OCI-M2 (cell line): ENCODE measurements around the gene PGAM2.

Source experiments
- DNase-seq: peaks from one replicate; lab custom pipeline; 2025; ENCODE audit not compliant: unreplicated experiment; lab: John Stamatoyannopoulos, UW

PGAM2 gene

DNA sequence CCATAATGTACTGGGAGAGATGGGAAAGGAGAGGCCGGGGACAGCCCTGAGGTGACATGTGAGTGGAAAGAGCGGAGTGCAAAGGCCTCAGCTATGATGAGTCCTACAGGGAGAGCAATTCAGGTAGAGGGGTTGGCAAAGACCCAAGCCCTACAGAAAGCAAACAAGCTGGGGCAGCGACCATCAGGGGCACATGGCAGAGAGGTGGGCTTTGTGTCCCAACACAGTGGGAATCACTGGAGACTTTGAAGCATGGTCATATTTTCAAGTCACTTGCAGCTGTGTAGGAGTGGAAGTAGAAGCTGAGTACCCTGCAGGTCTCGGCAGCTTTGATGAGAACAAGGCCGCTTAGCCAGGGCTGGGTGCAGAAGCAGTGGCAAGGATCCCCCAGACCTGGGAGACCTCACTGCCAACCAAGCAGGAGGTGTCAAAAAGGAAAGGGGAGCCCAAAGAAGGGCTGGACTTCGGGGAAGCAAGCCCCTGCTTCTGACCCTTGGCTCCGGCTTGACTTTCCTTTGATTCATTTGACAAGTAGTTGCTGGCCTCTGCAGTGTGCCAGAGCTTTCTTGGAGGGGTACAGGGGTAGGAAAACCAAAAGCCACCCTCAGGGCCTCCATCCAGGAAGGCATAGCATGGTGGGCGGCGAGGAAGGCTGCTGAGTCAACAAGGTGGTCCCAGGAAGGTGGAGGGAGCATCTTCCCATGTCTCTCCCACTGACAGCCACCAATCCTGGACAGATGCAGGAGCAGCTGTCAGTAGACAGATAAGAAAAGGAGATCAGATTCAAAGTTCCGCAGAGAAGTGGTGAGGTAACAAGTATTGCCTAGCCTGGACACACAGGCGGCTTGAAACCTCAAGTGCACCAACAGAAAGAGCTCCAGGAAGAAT lies 1.9 kb upstream of the PGAM2 start:
- DNase-seq: no peak

DNA sequence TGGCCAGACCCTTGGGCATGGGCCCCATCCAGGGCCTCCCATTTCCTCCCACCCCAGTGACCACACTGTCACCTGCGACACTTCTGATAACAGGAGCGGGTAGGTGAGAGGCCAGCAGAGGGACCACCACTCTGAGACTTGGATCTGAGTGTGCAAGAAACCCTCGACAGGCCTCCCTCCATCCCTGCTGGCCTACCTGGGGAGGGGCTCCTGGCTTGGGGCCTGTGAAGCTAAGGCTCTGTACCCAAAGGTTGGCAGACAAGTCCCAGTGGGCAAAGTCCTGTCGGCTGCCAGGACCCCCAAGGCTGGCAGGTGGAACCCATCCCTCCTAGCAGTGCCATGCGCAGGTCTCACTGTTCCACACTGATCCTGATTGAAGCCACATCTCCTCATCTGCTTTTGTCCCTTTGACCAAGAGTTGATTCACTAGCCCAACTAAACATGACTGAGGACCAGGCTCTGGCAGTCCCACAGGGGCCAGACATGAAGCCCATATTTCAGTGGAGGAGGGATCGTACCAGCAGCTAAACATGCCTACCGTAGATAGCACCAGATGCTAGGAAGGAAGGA lies 1.2 kb upstream of the PGAM2 start:
- no peak for DNase-seq

DNA sequence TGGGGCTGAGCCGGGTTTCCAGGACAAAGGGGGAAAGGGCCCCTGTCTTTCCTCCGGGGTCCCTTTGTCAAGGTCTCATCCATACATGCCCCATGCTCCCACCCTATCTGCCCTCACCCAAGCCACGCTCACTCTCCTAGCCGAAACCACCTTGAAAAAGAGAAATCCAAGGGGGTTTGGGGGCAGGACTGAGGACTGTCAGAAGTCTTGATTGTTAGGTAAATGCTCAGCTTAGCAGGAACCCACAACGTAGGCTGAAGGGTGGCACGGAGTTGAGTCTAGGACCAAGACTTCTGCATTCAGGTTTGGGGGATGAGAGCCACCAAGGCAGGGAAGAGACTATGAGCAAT lies 719 bp upstream of the PGAM2 start:
- no peak for DNase-seq

DNA sequence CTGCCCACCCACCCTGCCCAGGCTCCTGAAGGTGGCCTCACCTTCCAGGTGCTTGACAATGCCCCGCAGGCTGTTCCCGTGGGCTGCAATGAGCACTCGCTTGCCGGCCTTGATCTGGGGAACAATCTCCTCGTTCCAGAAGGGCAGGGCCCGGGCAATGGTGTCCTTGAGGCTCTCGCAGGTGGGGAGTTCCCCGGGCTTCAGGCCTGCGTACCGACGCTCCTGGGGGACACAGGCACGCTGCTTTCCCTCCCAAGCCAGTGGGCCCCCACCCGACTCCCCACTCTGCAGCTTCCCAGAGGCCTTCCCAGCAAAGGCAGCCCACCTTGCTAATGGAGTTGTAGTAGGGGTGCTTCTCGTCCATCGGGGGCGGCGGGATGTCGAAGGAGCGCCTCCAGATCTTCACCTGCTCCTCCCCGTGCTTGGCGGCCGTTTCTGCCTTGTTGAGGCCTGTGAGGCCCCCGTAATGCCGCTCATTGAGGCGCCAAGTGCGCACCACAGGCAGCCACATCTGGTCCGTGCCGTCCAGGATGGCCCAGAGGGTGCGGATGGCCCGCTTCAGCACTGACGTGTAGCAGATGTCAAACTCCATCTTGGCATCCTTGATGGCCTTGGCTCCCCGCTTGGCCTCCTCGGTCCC lies 456 bp downstream of the PGAM2 start:
- no peak for DNase-seq

DNA sequence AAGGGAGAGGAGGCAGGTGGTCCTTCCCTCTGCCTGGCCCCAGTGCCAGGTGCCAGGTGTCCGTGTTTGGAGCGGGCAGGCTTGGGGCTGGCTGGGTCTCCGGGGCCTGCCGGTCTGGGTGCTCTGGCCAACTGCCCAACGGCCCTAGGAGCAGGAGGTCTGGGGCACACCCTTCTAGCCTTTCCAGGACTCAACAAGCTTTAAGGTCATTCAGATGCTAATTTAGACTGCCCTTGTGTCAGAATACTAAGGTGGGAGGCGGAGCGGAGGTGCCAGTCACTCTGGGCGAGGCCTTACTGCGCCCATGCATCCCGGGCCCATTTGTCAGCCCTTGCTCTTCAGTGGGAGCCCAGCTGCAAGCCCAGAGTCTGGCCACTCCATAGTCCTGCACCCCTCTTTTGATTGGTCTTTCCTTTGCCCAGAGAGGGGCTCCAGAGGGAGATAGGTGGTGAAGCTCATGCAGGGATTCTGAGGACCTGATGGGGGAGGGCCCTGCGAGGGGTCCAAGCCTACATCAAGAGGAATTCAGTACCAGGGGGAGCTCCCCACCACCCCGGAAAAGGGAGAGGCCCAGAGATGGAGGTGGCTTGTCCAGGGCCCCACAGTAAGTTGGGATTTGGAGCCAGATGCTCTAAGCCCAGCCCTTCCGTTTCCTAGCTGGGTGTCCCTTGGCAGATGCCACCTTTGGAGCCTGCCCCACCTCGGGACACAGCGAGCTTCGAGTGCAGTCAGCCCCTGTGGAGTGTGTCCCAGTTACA lies 1.3 kb downstream of the PGAM2 start:
- no peak for DNase-seq

DNA sequence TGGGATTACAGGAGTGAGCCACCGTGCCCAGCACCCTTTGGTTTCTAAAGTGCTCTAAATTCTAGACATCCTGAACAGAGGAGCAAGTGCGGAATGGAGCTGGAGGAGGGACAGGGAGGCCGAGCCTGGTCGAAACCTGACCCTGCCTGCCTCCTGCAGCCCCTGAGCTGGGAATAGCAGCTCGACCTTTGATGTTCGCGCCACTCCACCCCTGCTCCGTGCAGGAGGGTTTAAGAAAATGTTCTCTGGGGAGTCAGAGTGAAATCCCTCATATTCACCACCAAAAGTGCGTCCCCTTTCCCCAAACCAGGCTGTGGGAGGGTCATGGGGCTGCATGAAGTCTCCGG lies 1.8 kb downstream of the PGAM2 start:
- no peak for DNase-seq

DNA sequence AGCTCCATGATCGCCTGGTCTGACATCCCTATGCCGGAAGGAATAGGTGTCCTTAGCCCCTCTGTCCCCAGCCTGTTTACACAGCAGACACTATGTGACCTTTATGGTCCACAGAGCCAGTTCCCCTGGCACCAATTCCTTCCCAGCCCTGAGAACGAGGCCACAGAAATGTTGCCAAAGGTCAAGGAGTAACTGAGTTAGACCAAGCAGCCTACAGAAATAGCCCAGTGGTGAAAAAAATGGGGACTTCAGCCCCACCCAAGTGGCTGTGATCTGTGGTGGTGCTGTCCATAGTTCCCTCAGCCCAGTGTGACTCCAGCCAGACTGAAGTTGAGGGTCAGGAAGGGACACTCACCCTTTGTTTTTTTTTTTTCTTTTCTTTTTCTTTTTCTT lies 2.5 kb downstream of the PGAM2 start:
- no peak for DNase-seq

DNA sequence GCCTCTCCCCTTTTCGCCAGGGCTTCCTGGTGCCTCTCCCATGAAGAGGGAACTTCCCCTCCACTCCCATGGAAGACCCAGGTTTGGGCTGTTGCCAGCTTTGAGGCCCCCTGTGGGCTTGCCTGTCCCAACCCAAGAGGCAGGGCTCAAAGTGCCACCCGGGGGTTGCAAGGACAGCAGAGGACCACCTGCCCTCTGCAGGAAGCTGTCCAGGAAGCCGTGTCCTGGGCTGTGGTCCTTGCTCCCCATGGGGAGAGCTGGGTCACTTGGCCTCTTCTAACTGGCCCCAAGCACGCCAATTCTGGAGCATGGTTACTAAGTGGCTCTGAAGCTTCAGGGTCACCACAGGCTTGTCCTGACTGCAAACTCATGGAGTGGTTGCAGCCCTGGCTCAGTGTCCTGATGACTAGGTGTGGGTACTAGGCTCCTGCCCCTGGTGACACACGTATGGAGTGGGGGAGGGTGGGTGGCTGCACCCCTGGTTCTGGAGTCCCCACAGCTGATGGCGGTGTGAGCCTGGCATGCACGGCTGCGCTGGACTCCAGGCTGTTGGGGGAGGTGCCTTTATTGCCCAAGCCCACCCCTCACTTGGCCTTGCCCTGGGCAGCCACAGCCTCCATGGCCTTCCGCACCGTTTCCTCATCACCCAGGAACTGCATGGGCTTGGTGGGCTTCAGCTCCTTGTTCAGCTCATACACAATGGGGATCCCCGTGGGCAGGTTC lies 3.0 kb downstream of the PGAM2 start:
- no peak for DNase-seq

DNA sequence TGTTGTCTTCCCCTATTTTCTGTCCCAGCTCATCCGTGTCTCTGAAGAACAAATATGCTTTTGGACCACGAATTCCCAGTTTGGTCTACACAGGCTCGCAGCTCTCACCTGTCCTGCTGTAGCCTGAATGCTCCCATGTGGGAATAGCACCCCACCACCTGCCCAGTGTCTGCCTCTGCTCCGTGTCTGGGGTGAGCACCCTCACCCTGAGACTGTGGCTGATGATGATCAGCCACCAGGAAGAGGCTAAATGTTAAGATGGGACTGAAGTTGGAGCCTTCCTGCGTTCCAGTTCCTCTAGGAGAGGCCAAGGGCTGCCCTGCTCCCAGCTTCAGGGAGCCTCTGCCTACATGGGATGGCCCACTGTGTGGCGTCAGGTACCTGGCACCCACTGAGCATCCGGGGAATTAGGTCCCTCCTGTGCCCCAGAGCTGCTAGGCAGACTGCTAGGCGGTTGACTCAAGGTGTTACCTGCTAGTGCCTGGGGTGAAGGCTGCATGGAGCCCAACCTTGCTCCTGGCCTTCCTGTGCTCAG lies 3.7 kb downstream of the PGAM2 start:
- no peak for DNase-seq

DNA sequence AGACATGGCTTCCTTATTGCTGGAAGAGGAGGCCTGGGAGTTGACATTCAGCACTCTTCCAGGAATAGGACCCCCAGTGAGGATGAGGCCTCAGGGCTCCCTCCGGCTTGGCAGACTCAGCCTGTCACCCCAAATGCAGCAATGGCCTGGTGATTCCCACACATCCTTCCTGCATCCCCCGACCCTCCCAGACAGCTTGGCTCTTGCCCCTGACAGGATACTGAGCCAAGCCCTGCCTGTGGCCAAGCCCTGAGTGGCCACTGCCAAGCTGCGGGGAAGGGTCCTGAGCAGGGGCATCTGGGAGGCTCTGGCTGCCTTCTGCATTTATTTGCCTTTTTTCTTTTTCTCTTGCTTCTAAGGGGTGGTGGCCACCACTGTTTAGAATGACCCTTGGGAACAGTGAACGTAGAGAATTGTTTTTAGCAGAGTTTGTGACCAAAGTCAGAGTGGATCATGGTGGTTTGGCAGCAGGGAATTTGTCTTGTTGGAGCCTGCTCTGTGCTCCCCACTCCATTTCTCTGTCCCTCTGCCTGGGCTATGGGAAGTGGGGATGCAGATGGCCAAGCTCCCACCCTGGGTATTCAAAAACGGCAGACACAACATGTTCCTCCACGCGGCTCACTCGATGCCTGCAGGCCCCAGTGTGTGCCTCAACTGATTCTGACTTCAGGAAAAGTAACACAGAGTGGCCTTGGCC lies 4.3 kb downstream of the PGAM2 start:
- DNase-seq: no peak

DNA sequence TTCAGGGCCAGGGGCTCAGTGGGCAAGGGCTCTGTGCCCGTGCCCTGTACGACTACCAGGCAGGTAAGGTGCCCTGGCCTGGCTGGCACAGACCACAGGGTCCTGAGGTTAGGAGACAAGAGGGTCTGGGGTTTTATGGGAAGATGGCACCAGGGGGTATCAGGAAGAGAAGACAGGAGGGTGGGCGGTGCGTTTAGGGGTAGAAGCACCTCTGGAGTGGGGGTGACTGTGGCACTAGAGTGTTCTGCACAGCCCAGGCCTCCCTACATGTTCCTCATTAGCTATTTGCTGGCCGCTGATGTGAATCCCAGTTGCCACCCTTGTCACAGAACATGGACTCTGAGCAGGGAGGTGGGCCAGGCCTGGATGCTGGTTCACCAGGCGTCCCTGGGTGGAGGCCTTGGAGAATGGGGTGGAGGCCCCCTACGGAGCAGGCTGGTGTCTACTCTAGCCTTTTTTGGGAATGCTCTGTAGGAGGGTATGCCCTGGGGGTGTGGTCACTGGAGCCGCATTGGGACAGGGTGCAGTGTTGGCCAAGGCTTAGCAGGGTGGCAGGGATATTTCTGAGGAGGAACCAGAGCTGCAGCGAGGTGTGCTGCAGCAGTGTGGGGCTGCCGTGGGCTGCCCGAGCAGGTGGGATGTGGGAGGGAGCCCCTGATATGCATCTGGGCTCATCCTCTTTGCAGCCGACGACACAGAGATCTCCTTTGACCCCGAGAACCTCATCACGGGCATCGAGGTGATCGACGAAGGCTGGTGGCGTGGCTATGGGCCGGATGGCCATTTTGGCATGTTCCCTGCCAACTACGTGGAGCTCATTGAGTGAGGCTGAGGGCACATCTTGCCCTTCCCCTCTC lies 5.0 kb downstream of the PGAM2 start:
- no peak for DNase-seq

DNA sequence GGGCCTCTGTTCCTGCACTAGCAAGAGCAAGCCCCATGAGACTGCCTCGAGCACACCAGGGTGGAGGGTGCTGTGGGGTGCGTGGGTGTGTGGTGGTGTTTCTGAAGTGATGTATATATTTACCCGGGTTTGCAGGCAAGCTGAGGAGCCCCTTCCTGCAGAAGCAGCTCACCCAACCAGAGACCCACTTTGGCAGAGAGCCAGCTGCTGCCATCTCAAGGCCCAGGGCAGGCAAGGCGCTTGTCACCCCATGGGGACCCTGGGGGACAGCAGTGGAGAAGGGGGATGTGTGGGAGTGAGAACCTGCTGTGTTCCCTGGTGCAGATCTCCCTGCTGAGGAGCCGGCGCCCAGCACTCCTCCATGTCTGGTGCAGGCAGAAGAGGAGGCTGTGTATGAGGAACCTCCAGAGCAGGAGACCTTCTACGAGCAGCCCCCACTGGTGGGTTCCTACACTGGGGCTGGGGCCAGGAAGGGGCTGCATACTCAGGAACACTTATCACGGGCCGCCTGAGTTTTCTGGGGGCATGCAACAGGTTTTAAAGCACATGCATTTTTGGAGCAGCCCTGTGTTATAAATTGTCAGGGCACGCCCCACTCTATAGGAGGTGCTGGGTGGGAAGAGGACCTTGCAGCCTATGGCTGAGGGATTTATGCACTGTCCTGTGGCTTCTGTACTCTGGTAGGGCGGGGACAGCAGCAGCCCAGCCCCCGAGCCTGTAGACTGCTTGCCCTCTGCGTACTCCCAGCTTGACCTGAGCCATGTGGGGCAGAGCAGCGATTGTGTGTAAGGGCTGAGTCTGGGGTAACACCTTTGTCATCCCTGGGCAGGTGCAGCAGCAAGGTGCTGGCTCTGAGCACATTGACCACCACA lies 5.9 kb downstream of the PGAM2 start:
- no peak for DNase-seq

DNA sequence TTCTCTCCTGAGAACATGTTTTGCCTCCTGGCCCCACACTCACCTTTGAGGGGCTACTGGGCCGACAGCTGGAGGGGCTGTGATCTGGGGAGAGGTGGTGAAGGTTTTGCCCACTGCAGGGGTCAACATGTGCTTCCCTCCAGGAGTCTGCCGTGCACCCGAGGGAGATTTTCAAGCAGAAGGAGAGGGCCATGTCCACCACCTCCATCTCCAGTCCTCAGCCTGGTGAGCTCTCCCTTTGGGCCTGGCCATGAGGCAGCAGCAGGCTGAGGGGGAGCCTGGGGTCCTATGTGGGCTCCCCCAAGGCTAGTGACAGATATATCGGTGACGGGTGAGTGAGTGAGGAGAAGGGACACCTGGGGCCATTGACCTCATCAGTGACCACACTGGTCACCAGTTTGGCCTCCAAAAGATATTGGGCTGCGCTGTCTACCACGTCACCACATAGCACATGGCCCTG lies 6.6 kb downstream of the PGAM2 start:
- no peak for DNase-seq

DNA sequence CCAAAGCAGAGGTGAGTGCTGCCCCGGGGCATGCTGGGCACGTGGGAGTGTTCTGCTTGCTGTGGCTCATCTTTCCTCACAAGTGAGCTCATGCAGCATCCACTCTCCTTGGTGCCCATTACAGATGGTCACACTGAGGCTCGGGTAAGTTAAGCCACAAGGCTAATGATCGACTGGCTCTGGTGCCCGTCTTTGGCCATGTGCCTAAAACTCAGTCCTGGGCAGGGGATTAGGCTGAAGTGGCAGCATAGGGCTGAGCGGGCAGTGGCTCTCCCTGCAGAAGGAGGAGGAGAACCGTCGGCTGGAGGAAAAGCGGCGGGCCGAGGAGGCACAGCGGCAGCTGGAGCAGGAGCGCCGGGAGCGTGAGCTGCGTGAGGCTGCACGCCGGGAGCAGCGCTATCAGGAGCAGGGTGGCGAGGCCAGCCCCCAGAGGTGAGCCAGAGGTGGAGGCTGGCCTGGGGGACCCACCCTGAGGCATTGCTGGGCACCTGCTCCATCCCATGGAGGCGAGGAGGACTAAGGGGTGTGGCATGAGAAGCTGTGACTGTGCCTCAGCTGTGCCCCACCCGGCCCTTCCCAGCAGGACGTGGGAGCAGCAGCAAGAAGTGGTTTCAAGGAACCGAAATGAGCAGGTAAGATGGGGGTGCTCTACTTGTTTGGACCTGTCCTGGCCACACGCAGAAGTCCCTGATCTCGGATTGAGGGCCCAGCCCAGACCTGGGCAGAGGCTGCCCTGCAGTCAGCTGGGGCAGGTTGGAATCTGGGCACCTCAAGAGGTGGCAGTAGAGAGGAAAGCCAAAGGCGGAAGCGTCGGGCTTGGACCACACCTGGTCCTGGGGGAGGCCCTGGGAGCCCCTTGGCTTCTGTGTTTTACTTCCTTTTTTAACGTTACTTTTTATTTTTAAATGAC lies 7.3 kb downstream of the PGAM2 start:
- no peak for DNase-seq

DNA sequence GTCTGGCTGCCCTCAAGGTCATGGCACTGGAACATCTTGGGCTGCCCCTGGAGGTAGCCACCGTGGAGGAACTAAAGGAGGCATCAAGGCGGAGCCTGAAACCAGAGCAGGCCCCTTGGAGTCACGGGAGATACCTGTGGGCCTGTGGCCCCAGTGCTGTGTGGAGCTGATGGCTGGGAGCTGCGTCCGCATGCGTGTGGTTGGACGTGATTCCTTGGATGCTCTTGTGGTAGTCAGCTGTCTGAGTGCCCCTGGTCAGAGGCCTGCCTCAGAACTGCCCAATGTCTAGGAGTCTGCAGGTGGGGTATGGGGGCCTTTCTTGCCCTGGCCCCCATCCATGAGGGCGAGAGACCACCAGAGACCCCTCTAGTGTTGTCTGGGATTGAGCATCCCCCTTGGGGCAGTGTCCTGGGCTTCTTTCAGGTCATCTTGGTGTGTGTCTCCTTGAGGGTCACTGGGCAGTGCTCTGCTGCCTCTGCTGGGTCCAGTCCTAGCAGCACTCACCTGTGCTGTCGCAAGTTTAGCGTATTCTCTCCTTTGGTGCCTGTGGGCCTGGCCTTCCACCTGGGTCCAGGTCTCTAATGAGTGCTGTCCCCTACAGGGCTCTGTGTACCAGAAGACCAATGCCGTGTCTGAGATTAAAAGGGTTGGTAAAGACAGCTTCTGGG lies 8.1 kb downstream of the PGAM2 start:
- DNase-seq: no peak

DNA sequence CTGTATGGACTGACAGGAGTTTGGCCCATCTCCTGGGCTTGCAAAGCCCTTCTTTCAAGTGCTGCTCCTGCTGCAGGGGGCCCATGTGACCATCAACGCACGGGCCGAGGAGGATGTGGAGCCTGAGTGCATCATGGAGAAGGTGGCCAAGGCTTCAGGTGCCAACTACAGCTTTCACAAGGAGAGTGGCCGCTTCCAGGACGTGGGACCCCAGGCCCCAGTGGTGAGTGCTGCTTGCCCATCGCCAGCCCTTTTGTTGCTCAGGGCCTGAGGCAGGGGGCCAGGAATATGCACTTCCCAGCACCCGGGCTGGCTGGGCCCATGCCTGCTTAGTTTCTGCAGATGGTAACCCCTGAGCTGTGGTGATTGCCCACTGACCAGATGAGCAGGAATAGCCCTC lies 8.7 kb downstream of the PGAM2 start:
- no peak for DNase-seq
